Astrocyte of the hippocampus (primary cell): ENCODE measurements around the gene SORL1-AS1.

Experiments used
- DNase-seq: peaks from one replicate; pipeline ENCODE4 v3.0.0; 2011; ENCODE audit warnings: low read depth, low spot score

SORL1-AS1 gene

GRCh38 chr11:121394785-121395184, 58.0 kb downstream of the SORL1-AS1 start:
- DNase-seq = no peak

- DNase-seq = no peak
These were observed 58.9 kb downstream of the SORL1-AS1 start for GRCh38 chr11:121393855-121394254.

- DNase-seq = no peak
These were observed 60.9 kb downstream of the SORL1-AS1 start for GRCh38 chr11:121391914-121392313.

- peak; percentile 92 for DNase-seq
These were observed 63.1 kb downstream of the SORL1-AS1 start for GRCh38 chr11:121389651-121390050.
